Stimulated activated CD4-positive, alpha-beta T cell treated with anti-CD3 and anti-CD28 coated beads, Interleukin-1b, Interleukin-23, amount 100 ng/mL, for 1 hour (primary cell): Measurements from ENCODE around the gene IGFL2.
"Not testable (repeated sequence)": the region's sequence is repeated elsewhere in the genome, so short reads cannot be mapped to it uniquely, and the experiment has no call there.

Experiments used
- DNase-seq, 2 donors: peaks; one replicate each; pipeline ENCODE4 v3.0.0-alpha.2; 2020; ENCODE audit warnings: low read depth in 2 of 2

Gene IGFL2

GRCh38 chr19:46147791-46148288 is at the start of gene IGFL2:
IGFL2 (plus strand) TSS chr19:46148238; CDS start chr19:46148279, 41 bp downstream.
- DNase-seq, result no peak

DNA sequence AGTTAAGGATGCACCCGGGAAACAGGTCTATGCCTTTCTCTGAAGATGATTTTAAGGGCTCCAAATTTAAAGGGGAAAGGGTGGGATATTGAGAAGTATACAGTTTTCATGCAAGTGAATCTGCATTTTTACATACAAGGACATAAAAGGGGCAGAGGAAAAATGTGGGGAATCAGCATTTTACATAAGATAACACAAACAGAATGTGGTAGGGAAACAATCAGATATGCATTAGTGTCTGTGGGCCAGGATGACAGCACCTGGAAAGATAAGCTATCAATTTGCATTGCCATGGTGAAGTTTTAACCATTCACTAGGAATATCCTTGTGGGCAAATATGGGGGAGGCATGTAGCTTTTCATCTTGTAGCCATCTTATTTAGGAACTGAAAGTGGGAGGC is 47.7 kb upstream of the IGFL2 start:
- no peak for DNase-seq

DNA sequence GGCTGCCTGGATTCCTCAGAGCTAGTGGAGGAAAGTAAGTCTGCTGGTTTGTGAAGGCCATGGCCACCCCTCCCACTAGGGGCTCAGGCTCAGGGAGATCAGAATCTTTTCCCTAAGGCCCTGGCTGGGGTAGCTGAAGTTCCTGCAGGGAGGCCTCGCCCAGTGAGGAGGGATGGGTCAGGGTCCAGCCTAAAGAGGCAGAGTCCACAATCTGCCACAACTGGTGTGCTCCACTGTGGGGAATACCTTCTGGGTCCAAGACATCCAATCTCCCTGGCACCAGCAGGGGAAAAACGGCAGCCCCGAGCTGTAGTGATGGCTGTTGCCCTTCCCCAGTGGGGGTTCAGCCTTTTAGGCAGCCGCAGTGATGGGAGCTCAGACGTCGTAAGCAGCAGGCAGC is 46.7 kb upstream of the IGFL2 start:
- no peak for DNase-seq

DNA sequence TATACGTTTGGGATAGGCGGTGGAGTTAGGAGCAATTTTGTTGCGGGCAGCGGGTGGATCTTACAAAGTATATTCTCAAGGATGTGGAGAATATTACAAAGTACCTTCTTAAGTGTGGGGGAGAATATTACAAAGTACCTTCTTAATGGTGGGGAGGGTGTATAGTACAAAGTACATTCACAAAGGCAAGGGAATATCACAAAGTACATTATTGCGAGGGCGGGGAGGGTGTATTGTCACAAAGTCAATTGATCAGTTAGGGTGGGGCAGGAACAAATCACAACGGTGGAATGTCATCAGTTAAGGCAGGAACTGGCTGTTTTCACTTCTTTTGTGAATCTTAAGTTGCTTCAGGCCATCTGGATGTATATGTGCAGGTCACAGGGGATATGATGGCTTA is 45.7 kb upstream of the IGFL2 start:
- DNase-seq, result not testable (repeated sequence)

DNA sequence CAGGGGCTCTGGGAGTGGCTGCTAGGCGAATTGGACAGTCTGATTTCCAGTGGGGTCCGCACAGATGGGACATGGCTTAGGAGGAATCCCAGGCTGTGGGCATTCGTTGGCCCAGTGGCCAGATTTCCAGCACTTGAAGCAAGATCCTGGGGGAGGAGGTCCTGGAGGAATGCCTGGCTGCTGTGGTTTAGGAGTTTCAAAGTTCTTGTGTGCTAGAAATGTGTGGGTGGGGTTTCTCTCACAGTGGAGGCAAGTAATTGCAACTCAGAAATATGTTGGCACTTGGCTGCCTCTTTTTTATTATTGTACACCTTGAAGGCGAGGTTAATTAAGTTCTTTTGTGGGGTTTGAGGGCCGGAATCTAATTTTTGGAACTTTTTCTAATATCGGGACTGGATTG is 40.7 kb upstream of the IGFL2 start:
- DNase-seq, result no peak

- no peak for DNase-seq
Observed at GRCh38 chr19:46109876-46110275, 38.2 kb upstream of the IGFL2 start.

DNA sequence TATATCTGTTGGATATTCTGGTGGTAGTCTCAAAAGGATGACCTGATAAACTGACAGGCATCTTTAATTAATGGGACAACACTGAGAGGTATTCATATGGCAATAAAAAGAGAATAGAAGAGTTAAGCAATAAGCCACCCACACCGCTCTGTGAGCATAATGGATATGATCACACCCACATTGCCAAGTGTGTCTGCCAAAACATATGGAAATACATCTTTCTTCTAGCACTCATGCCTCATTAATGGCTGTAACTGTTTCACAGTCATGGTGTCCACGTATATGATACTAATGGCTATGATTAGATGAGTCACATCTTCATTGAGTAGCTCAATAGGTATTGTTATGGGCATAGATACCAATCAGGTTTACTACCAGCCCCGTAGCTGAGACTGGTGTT is 36.7 kb upstream of the IGFL2 start:
- DNase-seq, result no peak

DNA sequence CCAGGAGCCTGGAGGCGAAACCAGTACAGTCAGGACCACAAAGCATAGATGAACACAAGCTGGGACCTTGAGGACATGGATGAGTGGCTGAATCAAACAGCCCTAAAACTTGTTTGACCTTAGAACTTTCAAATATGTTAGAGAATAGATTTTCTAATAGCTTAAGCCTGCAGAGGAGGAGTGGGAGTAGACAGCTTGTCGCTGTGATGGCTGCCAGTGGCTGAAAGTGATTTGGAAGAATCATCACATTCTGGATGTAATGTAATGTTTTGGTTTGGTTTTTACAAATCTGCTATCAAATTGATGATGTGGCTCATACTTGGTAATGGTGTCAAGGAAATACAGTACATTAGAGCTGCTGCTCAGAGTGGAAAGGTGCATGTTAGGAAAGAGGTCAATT is 35.5 kb upstream of the IGFL2 start:
- DNase-seq, result no peak

DNA sequence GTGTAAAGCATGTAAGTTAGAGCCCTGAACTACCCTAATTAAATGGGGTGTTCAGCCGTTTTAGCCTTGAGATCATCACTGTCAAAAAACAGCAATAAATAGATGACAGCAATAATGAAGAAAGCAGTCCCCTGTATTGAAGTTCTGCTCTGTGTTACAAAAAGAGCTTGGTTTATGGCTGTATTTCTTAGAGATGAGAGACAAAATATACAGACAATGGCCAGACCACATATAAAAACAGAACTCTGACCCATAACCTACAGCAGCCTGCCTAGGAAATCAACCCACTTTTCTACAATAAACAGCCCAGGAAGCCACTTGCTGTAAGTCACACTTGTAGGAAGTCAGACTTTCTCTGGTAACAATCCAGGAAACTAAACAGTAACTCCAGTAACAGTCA is 34.3 kb upstream of the IGFL2 start:
- DNase-seq, result no peak

- no peak for DNase-seq
Observed at GRCh38 chr19:46115396-46116106, 32.5 kb upstream of the IGFL2 start.

DNA sequence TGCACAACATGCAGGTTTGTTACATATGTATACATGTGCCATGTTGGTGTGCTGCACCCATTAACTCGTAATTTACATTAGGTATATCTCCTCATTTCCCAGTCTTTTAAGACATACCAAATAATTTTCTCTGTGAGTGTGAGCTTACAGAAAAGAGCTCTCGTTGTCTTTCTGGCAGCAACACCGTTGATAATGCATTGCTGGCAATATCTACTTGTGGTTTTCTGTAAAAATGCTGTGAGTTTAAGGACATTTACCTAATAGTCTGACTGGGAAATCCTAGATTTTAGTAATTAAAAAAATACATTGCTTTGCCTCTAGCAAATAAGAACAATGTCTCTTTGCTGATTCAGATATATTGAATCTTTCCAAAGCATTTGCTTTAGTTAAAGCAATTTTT is 31.9 kb upstream of the IGFL2 start:
- no peak for DNase-seq

GRCh38 chr19:46118136-46118535 is 29.9 kb upstream of the IGFL2 start:
- DNase-seq, result no peak

DNA sequence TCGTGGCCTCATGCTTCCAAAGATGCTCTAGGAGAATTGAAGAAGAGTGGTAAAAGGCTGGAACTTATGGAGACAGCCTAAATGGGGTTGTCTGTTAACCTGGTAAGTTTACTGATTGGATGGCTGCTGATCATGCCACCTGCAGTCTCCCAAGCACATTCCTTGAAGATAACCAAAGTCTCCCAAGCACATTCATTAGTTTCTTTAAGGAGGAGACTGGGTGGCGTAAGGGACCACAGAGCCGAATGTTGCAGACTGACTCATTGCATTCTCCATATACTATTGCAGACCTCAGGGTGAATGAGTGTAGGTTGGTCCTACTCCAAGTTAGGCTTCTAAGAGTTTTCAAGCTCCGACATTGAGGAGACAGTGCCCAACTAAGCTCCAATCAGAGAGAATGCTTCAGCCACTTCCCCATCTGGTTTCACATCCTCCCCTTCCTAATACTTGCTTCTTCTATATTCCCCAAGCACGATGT is 23.4 kb upstream of the IGFL2 start, which contains the start of gene IGFL3:
TSS of gene IGFL3 (minus strand) at position 51 of the 478 bp plus-strand sequence. CDS start at position 12, 39 bp downstream.
- DNase-seq, result no peak

GRCh38 chr19:46125447-46125846 is 22.6 kb upstream of the IGFL2 start:
- DNase-seq, result no peak

DNA sequence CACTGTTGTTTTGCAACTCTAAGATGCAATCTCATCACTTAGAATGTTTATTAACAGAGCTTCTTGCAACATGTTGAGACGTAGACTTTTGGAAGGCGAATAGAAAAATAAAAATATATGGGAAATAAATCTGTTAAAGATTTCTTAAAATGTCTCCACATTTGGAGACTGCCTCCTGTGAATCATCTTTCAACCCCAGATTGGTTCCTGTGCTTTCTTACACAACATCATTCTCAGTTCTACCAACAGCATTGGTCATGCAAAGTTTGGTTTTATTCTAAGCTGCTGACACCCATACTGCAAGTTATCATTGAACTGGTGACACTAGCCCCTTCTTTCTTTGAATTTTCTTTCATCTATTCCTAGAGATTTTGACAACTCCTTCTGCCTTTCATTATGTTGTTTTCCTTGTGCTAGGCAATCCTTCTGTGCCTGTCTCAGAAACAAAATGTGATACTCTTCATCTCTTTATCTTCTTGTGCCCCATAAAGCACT is 21.9 kb upstream of the IGFL2 start:
- no peak for DNase-seq

GRCh38 chr19:46131485-46132143 is 16.4 kb upstream of the IGFL2 start:
- DNase-seq, result no peak

DNA sequence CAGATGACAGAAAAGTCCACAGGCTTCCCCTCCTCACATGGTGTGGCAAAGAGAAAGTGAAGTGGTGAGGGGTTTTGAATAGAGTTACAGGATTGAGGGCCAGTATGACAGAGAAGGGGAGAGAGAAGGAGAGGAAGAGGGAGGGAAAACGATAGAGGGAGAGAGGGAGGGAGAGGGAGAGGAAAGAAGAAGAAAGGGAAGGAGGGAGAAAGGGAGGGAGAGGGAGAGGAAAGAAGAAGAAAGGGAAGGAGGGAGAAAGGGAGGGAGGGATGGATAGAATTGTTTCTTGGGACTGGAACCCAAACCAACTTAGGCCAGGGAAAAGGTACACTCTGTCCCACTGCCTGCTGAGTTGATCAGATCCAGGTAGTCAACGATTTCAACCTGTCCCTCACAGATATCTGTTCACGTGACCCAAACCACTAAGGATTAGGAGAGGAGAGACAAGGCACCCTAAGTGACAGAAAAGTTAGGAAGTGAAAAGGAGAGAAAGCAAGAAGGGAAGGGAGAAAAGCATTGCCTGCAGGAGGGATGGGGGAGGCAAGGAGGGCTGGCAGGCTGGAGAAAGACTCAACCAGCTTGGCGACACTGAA is 15.4 kb upstream of the IGFL2 start:
- no peak for DNase-seq

GRCh38 chr19:46133101-46133627 is 14.9 kb upstream of the IGFL2 start:
- no peak for DNase-seq

DNA sequence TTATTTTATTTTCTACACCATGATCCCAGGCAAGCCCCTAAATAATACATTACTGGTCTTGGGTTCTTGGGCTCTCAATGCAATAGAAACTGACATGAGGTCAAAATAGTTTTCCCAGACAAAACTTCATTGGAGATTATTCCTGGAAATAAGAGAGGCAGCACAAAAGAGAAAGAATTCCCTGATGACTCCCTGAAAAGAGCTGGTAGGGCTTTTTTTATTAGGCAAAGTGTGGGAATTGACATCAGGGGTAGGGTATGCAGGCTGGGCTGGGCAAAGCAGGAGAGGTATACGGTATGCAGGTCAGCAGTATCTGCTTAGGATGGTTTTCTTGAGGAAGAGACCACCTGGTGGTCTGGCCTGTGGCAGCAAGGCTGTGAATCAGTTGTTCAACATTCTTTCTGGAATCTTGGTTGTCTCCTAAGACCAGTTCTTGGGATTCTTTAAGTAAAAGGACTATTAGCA is 14.2 kb upstream of the IGFL2 start:
- no peak for DNase-seq

DNA sequence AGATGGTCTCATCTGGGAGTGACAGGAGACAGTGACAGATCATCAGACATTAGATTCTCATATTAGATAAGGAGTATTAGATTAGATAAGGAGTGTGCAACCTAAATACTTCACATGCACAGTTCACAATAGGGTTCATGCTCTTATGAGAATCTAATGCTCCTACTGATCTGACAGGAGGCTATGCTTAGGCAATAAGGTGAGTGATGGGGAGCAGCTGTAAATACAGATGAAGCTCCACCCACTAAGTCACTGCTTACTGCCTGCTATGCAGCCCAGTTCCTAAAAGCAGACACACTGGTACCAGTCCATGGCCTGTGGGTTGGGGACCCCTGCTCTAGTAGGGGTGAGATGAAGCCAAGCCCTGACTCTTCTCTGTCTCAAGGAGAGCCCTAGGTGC is 13.5 kb upstream of the IGFL2 start:
- DNase-seq, result no peak

- no peak for DNase-seq
Observed at GRCh38 chr19:46137915-46138473, 10.0 kb upstream of the IGFL2 start.

GRCh38 chr19:46141421-46141820 is 6.6 kb upstream of the IGFL2 start:
- no peak for DNase-seq
